Measurements from ENCODE around the gene UBE2G1. TPM values are rescaled to one million over a fixed set of nuclear protein-coding genes. Genes with fewer than 3 reads are reported as not detected.
A peak's percentile ranks its signal among the peaks of the same experiment; 100 is the strongest.

Gene UBE2G1
- total and polyA plus RNA-seq, 2 of the 13 experiments (the other 11 are each of a cell fraction or from before 2014, with no cell fraction given): 27.9 to 42.6 TPM

GRCh38 chr17:4310354-4311060 is 56.0 kb downstream of the UBE2G1 start (continued):
- TF ChIP-seq FOXO4 (CRISPR knock-in tag; conservative IDR thresholded peaks at IDR 0.05) (no peak), HCFC1 (IDR thresholded peaks at IDR 0.05; ENCODE audit: low read depth, low read length) (no peak), SMC3 (IDR thresholded peaks at IDR 0.05; ENCODE audit: low read length) (0 out of 2 replicates have a peak, but pooled peaks have one; percentile 4), IRF9 (CRISPR knock-in tag; IDR thresholded peaks at IDR 0.05; ENCODE audit: borderline replicate concordance) (no peak), ZNF12 (CRISPR knock-in tag; IDR thresholded peaks at IDR 0.05) (no peak), MBNL3 (CRISPR knock-in tag; conservative IDR thresholded peaks at IDR 0.05) (no peak), RARG (CRISPR knock-in tag; IDR thresholded peaks at IDR 0.05; ENCODE audit: low read depth) (no peak), PCBP1 (IDR thresholded peaks at IDR 0.05; ENCODE audit: borderline replicate concordance, low read depth, low read length) (no peak), ZNF530 (CRISPR knock-in tag; IDR thresholded peaks at IDR 0.05; ENCODE audit: low read depth) (no peak), ZNF276 (CRISPR knock-in tag; IDR thresholded peaks at IDR 0.05; ENCODE audit: low read depth) (no peak), ZNF496 (CRISPR knock-in tag; IDR thresholded peaks at IDR 0.05; ENCODE audit: insufficient replicate concordance) (no peak), KMT2A (CRISPR knock-in tag; IDR thresholded peaks at IDR 0.05) (no peak), GATAD2A (CRISPR knock-in tag; IDR thresholded peaks at IDR 0.05) (peak; percentile 81), JARID2 (CRISPR knock-in tag; IDR thresholded peaks at IDR 0.05; ENCODE audit: insufficient replicate concordance) (no peak), ZNF503 (CRISPR knock-in tag; IDR thresholded peaks at IDR 0.05) (peak; percentile 51; the same call in 1 of the 2 replicates), ZNF33A (CRISPR knock-in tag; IDR thresholded peaks at IDR 0.05; ENCODE audit: borderline replicate concordance) (no peak), AHDC1 (CRISPR knock-in tag; IDR thresholded peaks at IDR 0.05; ENCODE audit: borderline replicate concordance) (peak; percentile 72; the same call in 1 of the 2 replicates)

Data from HepG2 (cell line).